GM19238 (cell line): ENCODE measurements around the gene MPV17.
"Not testable (repeated sequence)": the region's sequence is repeated elsewhere in the genome, so short reads cannot be mapped to it uniquely, and the experiment has no call there.

Experiments used
- DNase-seq: peaks from one replicate; pipeline ENCODE4 v3.0.0; 2011; ENCODE audit warnings: low spot score; ENCODE audit not compliant: insufficient read length

Gene MPV17

GRCh38 chr2:27268296-27268695 lies 54.6 kb downstream of the MPV17 start:
- DNase-seq: not testable (repeated sequence)

- no peak for DNase-seq
Measured at GRCh38 chr2:27265536-27265870, 57.4 kb downstream of the MPV17 start.

- peak; percentile 76 for DNase-seq
Measured at GRCh38 chr2:27264753-27265535, 58.0 kb downstream of the MPV17 start.

- DNase-seq: no peak
Measured at GRCh38 chr2:27264253-27264752, 58.6 kb downstream of the MPV17 start.

- no peak for DNase-seq
Measured at GRCh38 chr2:27263287-27264252, 59.3 kb downstream of the MPV17 start.

- DNase-seq: peak; percentile 81
Measured at GRCh38 chr2:27262379-27263286, 60.3 kb downstream of the MPV17 start, which contains the start of gene SLC30A3. SLC30A3 (minus strand) TSS chr2:27263047; CDS start chr2:27262906, 141 bp downstream.

GRCh38 chr2:27261926-27262298 lies 61.0 kb downstream of the MPV17 start:
- no peak for DNase-seq

- no peak for DNase-seq
Measured at GRCh38 chr2:27261241-27261925, 61.5 kb downstream of the MPV17 start.
